Fibroblast of upper back skin (primary cell): Measurements from ENCODE around the gene IL5RA.

Source experiments
- DNase-seq: peaks from one replicate; pipeline ENCODE4 v3.0.0-alpha.2; 2013

Gene IL5RA

DNA sequence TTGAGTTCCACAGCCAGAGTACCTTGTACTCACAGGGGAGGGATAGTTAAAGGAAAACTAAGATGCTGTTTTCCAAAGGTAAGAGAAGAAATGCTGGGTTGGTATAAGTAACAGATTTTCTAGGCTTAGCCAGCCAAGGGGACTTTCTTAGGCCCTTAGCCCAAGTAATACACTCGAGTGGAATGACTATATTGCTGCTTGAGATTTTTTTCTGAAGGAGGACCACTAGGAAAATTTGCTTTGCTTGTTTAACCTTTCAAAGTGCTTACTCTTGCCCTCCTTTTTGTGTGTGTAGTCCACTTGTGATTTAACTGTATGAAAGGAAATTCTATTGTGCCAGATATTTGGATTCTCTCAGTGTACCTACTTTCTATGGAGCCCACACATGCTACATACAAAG is 50.5 kb downstream of the IL5RA start:
- no peak for DNase-seq

DNA sequence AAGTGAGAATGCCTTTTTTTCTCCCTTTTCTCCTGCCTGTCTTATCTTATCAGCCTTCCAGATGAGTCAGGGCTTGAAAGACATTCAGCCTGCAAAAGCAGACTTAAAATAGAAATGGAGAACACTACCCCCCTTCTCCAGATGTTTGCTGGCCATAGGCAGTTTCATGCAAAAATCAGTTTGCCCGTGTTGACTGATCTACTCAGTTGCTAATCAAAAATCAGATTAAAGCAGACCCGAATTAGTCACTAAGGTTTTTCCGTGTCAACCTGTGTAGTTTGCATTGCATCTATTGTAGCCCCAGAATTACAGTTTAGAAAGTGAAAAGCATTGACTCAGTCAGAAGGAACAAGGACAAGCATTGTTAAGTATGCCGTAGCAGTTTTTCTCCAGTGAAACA is 56.2 kb downstream of the IL5RA start:
- no peak for DNase-seq

DNA sequence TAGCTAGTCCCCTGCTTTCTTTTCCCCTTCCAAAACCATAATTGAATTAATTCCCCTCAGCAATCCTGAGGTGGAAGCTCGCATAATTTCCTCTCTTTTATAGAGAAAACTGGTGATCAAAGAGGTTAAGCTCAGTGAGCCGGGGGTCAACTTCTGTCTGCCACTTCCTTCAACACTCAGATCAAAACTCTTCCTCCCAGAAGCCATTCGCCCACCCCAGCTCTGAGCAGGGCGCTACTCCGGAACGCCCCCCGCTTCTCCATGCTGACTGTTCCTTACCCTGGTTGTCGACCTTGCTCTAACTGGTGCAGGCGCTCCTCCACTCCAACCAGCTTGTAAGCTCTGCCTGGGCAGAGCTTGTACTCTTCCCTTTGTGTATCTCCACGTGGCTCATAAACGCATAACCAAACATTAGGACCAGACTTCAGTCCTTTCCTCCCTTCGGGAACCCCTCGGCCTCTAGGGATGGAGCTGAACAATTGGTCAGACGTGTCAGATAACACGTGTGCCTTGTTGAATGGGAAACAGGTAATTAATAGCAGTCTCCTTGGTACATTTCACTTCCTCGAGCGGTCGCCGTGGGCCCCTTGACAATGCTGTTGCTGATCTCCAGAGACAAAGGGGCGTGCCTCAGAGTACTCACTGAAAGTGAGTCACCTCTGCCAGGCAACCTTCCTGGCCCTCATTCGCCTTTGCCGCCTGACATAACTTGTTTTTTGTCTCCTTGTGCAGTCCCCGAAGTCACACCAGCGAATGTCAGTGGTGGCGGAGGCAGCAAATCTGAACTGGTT is 71.8 kb downstream of the IL5RA start:
- no peak for DNase-seq

DNA sequence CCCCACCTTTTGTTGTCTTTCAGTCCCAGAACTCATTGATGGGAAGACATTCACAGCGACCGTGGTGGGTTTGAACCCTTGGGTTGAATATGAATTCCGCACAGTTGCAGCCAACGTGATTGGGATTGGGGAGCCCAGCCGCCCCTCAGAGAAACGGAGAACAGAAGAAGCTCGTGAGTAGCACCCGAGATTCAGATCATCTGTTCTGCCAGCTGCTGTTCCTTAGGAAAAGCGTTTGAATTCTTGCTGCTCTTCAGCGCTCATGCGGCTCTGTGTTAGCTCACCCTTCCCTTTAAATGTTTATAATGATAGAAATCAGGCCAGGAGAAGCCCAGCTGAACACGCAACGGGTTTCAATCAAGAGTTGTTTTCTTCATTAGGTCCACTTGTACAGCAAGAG is 73.0 kb downstream of the IL5RA start:
- no peak for DNase-seq

DNA sequence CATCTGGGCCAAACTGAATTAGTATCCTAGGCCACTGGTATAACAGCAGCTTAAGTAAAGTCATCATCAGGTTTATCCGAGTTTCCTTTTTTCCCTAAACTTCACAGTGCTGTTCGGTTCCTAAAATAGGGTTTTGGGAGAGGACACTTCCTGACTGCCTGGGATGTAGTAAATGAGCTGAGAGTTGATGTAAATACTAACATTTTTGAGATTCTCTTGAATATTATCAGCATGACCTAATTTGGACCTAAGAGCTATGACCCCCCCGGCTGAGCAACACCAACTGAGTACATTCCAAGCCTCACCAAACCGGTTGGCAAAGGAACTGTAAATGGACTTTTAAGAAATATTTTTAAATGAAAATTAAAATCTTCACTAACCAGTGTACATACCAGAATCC is 78.8 kb downstream of the IL5RA start:
- DNase-seq, result no peak

DNA sequence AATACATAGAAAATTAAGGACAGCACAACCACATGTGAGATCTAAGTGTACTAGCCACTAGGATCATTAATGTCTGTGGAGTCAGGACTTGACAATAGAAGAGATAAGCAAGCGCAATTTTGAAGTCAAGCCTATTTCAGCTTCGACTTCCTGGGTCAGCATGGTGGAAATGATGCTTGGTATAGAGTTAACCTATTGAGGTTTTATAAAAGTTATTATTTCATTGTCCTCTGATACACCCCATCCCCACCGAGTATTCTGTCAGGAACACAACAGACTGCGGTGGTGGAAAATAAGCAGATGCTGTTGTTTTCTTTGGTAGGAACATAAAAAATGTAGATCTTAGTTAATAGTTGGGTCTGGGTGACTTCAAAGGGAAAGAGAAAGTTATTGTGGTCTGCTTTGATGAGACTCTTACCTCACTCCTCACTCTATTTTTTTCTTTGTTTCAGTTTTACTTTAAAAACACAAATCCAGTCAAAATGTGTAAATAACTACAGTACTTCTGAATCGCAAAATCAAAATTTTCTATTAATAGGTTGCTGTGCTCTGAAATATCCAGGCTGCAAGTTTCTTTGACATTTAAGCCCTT is 82.1 kb downstream of the IL5RA start:
- DNase-seq, result no peak

DNA sequence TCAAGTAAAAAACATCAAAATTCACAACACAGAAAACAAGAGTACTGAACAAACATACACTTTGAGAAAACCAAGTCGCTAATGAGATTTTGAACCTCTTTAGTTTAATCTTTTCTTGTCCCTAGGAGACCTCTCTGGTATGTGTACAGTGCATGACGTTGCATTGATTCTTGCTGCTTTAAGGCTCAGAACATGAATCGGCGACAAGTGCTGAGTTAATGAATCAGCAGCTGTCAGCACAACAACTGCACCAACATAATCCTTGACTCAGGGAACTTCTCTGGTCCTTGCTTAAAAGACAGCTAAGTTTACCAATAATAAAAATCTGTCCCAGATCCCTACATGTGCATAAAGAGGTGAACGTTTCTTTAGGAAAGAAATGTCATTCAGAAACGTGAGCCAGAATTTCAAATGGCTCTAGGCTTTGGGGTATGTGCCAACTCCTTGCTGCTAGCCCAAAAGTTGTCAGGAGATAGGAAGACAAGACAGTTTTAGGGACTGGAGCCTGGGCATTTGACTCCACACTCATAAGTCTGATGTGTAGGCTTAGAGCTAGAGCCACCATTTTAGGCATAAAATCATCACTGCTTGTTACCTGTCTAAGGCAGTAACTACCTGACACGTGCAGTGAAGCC is 86.9 kb downstream of the IL5RA start:
- DNase-seq, result no peak

DNA sequence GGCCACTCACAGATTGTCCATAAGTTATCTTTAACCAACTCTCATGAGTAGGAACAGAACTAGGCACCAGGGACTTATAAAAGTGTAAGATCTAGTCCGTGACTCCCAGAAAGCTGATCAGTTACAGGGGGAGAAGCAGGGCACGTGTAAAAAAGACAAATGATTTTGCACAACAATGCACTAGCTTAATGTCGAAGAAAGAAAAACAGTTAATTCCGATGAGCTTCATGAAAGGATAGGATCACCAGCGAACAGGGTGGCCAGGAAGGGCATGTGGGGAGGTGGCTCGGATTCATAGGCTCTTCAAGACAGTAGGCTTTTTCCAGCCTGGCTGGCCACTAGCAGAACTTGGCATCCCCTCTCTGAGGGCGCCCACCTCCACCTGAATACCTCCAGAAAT is 90.0 kb downstream of the IL5RA start:
- DNase-seq, result no peak
